ENCODE measurements around the gene TOR1A.

The TOR1A gene

DNA sequence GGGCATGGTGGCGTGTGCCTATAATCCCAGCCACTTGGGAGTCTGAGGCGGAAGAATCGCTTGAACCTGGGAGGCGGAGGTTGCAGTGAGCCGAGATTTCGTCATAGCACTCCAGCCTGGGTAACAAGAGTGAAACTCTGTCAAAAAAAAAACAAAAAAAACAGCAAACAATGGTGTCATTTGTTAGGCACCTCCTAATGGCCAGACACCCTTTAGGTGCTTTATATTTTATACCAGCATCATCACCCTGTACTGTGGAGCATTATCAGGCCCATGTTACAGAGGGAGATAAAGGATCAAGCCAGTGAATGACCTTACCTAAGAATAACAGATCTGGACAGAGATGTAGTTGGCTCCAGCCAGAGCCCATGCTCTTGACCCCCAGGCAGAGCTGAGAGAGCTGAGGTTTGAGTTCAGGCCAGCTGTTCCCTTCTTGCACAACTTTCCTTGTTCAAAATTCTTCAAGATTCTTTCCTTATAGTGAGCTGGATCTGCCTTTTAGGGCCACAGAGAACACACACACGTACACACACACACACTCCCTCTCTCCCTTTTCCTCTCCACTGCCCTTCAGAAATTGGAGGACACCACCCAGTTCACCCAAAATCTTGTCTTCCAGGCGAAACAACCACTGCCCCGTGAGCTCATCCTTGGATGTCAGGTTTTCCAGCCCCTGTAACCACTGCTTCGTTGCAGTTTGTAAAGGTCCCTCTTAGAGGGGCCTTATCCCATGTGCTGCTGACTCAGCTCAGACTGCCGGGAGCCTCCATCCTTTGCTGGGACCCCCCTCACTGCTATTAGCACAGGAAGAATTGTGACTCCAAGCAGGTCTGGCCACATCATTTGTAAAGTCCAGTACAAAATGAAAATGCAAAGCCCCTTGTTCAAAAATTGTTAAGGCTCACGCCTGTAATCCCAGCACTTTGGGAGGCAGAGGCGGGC is 60.7 kb downstream of the TOR1A start:
- H3K27ac ChIP-seq: peak overlapping the region; percentile 38
- DNase-seq (ENCODE audit: low read depth, low spot score): no peak

Data from epithelial cell of prostate (primary cell).